GM19351 (cell line): ENCODE measurements around the gene LCN10.
"Not testable (repeated sequence)": the region's sequence is repeated elsewhere in the genome, so short reads cannot be mapped to it uniquely, and the experiment has no call there.

Source experiments
- ATAC-seq: cut with Tn5 transposase; IDR thresholded peaks from one replicate; pipeline ENCODE4 v1.9.1; 2021; ENCODE audit warnings: mild to moderate bottlenecking, moderate library complexity; ENCODE audit not compliant: unreplicated experiment

Gene LCN10

DNA sequence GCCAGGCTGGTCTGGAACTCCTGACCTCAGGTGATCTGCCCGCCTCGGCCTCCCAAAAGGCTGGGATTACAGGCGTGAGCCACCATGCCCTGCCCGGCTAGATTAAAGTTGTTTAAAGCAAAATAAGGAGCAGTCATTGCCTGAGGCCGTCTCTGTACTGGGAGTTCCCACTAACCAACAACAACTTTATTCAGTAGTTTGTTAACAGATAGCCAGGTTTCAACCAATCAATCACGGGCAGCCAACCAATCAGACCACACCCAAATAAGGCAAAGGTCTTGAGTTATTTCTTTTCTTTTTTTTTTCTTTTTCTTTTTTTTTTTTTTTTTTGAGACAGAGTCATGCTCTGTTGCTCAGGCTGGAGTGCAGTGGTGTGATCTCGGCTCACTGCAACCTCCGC lies 38.0 kb downstream of the LCN10 start:
- ATAC-seq, result not testable (repeated sequence)

DNA sequence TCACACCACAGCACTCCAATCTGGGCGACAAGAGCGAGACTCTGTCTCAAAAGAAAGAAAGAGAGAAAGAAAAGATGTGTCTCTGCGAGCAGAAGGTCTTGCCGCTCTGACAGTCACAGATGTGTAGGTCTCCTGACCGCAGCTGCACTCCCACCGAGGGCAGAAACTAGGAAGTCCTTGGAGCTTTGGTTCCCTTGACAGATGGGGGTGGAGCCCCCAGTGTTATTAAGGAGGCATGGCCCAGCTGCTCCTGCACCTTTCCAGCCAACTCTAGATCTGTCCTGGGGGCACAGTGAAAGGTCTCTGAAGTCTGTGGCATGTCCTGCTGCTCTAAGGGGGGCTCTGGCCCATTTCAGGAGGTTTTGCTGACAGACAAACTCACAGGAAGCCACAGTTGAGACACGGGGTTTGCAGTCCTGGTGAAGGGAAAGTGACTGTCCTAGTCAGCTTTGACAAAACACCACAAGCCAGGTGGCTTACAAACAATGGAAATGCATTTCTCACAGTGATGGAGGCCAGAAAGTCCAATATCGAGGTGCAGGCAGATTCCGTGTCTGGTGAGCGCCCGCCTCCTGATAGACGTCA lies 39.4 kb downstream of the LCN10 start:
- no peak for ATAC-seq

DNA sequence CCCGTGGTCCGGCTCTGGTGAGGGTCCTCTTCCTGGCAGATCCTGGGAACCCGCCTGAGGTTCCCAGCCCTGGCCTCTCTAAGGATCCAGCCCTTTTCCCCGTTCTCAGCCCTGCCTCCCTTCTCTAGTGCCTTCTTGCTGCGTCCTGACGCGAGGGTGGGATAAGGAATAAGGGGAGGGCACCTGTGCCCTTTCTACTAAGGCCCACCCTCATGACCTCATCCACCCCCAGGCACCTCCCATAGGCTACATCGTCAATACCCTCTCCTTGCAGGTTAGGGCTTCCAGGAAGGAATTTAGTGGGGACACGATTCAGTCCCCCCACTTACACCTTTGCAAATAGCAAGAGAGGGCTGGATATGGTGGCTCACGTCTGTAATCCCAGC lies 41.1 kb downstream of the LCN10 start:
- peak; percentile 19 for ATAC-seq

DNA sequence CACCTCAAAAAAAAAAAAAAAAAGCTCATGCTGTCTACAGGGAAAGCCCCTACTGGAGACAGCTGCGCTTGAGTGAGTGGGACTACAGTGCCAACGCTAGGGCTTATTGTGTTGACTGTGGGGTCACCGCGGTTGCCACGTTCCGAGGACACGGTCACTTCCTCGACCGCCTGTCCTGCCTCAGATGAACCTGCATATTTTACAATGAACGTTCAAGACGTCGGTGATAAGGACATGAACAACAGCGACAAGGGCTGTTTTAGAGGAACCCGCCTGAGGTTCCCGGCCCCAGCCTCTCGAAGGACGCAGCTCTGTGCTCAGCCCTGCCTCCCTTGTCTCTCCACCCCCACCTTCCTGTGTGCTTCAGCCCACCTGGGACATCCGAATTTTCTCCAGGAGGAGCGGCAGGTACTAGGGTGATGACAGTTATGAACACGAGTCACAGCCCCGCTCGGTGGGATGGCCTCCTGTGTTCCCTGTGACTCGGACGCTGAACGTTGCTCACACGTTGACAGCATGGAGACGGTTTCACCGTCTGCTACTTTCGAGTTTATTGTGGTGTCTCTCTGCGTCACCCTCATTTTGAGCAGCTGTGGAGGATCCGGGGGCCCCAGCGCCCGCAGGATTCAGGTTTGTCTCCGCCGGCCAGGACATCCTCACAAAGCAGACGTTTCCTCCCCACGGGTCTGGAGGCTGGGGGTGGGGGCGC lies 41.6 kb downstream of the LCN10 start:
- peak; percentile 87 for ATAC-seq

DNA sequence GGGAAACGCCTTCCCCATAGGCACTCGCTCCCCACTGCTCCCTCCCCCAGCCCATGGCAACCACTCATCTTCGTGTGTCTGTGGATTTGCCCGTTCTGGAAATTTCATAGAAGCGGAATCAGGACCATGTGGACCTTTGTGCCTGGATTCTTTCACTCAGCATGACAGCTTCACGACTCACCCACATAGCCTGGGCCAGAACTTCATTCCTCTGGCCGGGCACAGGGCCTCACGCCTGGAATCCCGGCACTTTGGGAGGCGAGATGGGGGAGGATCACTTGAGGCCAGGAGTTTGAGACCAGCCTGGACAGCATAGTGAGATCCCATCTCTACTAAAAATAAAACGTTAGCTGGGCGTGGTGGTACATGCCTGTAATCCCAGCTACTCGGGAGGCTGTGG lies 42.4 kb downstream of the LCN10 start:
- ATAC-seq, result no peak

DNA sequence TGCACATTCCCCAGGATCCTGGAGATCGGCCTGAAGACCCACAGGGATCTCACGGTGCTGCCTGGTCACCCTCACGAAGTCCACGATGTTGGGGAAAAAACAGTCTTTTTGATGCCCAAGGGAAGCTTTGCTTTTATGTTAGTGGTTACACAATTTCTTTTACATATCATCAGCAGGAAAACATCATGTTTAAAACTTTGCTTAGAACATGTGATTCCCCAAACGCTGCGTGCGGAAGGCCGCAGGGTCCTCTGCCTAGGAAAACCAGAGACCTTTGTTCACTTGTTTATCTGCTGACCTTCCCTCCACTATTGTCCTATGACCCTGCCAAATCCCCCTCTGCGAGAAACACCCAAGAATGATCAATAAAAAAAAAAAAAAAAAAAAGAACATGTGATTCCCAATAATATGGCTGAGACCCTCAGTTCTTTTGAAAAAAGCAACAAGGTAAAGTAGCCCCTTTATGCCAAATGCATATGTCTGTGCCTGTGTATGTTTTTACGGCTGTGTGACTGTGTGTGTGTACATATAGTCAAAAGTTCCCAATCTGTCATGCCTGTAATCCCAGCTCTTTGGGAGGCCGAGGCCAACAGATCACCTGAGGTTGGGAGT lies 44.0 kb downstream of the LCN10 start:
- ATAC-seq, result no peak

DNA sequence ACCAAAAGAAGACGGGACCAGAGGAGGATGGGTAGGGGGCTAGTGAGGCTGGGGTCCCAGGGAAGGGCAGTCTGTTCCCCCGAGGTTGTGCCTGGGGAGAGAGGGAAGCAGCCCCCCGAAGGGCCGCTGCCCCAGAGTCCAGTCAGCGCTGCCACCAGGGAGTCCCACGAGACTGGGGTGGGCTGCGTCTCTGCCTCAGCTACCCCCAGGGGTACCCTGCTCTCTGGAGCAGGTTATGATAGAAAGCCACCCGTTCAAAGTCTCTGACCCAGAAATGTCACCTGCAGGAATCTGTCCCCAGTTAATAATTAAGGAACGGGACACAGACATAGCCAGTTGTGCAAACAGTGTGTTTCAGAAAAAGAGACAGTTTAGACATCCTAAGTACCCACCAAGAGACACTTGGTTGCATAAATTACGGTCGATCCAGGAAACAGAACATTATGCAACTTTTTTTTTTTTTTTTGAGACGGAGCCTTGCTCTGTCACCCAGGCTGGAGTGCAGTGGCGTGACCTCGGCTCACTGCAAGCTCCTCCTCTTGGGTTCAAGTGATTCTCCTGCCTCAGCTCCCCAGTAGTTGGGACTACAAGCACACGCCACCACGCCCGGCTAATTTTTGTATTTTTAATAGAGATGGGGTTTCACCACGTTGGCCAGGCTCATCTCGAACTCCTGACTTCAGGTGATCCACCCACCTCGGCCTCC lies 44.8 kb downstream of the LCN10 start:
- ATAC-seq, result no peak

DNA sequence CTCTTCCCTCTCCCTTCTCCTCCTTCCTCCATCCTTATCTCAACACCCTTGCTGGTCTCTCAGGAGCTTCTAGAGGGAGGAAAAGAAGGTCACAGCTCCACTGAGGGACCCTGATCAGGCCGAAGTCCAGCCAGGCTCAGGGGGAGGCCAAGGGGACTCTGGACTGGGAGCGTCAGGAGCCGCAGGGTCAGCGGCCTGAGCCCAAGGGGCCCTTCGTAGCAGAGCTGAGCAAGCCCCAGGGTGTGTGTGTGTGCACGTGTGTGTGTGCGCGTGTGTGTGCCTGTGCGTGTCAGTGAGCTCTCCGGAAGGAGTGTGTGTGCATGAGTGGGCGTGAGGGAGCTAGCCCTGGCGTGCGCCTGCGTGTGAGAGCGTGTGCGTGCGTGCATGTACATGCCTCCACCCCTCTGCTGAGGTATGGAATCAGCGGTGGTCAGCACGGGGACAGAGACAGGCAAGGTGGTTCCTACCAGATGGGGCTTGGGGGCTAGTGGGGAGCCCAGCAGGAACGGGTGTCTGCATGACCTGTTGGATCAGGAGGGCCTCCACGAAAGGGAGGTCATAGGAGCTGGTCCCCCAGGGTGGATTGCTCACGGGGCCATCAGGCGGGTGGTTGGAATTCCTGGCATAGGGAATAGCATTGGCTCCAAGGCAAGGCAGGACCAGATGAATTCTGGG lies 45.5 kb downstream of the LCN10 start:
- no peak for ATAC-seq

DNA sequence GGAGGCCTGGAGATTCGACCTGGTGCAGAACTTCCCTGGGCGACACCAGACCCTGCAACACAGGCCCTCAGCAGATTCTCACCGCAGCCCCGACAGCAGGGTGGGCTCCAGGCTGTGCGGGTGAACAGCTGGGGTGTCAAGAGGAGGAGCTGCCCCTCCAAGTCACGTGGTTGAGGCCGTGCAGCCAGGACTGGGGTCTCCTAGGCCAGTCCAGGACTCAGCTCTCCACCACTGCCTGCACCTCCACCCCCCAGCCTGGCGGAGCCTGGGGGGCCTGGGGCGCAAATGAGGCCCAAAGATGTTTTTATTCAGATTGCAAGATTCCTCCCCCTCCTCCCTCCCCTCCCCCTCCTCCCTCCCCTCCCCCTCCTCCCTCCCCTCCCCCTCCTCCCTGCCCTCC lies 46.2 kb downstream of the LCN10 start:
- no peak for ATAC-seq

DNA sequence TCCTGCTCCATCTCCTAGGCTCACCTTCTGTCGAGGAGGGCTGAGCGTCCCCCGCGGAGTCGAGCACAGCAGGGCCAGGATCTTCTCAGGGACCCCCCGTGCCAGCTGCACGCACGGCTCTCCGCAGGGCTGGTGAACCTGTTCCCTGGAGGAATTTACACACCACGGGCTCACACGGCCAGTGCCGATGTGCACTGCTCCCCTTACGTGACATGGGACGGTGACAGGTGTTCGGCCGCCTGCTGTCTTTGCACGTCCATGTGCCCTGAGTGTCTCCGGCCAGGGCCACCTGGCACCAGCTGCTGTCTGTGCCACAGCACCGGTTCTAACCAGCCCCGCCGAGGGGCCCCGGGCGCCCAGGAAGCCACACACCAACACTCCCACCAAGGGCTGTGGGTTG lies 46.8 kb downstream of the LCN10 start:
- ATAC-seq, result no peak

DNA sequence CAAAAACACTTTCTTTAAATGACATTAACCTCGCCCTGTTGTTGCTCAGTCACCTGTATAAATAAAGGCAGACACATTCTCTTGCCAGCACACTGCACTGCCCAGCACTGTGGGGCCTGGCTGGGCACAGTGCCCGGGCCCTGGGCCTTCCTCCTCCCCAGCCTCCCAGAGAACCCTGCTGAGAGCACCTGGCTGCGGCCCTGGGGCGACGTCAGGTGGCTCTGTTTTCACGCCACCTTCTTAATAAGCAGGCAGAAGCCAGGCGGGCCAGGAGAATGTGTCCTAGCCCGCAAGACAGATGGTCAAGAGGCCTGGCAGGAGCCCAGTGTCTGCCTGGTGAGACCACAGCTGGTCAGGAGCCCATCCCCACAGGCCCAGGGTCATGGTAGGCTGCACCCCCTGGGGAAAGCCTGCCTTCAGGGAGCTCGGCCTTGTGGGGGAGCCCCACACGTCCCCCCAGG lies 47.3 kb downstream of the LCN10 start:
- ATAC-seq, result no peak

DNA sequence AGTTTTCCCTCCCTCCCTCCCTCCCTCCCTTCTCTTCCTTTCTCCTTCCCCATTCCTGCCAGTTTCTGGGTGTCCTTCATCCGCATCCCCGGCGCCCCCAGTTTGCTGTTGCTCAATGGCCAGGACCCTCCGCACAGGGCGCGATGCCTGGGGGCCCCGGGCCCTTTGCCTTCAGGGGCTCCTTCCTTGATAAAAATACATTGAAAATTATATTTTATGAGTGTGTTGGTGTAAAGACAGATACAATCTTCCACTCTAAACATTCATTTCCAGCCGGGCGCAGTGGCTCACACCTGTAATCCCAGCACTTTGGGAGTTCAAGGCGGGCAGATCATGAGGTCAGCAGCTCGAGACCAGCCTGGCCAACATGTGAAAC lies 47.9 kb downstream of the LCN10 start:
- ATAC-seq, result no peak

DNA sequence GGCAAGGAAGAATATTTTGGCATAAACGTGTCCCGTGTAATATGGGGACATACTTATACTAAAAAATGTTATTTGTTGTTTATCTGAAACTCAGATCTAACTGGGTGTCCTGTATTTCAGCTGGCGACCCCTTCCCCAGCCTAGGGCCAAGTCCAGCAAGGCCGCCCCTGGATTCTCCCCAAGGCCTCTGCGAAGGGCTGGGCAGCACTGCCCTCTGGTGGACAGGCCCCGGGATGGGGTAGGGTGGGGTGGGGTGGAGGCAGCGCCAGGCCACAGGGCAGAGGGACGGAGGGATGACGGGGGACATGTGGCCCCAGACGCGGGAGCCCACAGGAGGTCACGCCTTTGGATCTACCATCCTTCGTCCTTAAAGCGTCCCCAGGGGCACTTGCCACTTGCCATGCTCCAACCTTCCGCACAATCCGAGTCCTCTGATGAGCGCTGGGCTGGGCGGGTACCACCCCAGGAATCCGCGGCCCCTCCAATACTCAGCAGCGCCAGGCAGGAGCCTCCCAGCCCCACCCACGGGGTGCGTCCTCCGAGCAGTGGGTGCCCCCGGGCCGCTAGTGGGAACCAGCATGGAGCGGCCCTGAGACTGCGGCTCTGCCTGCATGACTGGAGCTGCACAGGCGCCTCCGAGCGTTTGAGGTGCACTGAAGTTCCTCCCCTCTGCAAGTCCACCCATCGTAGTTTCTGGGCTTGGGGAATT lies 48.4 kb downstream of the LCN10 start:
- ATAC-seq, result no peak

DNA sequence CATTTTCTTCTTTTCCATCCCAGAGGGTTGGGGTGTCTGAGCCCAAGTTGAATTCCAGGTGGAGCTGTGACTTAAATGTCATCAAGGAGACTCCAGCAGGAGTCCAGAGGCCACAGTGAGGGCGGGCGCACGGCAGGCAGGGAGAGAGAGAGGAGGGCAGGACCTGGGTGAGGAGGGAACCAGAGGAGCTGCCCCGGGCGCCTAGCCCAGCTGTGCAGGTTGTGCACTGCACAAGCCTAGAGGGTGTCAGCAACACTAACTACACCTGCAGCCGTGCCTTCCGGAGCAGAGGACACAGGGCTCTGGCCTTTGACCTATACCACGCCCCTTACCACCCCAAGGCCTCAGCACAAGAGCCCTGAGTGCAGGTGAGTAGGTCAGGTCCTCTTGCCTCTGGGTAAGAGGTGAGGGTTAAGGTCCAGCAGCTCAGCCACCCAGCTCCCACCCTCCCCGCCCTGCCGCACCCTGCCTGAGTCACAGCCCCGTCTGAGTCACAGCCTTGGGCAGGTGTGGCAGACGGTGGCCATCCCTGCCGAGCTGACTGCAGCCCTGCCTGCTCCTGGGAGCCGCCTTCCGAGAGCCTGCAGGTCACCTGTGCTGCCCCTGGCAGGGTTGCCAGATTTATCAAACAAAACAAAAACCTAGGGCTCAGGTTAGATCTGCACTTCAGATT lies 49.1 kb downstream of the LCN10 start:
- ATAC-seq, result no peak

DNA sequence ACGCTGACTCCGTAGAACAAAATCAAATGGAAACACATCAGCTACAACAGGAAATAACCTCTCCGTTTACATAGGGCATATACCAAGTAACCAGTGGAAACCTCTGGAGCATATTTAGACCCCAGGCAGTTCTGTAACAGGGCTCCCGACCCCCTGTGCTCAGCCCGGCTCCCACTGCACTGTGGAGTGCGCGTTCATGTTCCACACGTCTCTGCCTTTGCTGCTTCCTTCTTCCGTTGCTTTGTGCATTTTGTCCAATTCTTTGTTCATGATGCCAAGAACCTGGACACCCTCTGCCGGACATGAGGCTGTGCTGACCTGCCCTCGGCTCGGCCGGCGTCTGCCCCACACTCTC lies 49.6 kb downstream of the LCN10 start:
- no peak for ATAC-seq

DNA sequence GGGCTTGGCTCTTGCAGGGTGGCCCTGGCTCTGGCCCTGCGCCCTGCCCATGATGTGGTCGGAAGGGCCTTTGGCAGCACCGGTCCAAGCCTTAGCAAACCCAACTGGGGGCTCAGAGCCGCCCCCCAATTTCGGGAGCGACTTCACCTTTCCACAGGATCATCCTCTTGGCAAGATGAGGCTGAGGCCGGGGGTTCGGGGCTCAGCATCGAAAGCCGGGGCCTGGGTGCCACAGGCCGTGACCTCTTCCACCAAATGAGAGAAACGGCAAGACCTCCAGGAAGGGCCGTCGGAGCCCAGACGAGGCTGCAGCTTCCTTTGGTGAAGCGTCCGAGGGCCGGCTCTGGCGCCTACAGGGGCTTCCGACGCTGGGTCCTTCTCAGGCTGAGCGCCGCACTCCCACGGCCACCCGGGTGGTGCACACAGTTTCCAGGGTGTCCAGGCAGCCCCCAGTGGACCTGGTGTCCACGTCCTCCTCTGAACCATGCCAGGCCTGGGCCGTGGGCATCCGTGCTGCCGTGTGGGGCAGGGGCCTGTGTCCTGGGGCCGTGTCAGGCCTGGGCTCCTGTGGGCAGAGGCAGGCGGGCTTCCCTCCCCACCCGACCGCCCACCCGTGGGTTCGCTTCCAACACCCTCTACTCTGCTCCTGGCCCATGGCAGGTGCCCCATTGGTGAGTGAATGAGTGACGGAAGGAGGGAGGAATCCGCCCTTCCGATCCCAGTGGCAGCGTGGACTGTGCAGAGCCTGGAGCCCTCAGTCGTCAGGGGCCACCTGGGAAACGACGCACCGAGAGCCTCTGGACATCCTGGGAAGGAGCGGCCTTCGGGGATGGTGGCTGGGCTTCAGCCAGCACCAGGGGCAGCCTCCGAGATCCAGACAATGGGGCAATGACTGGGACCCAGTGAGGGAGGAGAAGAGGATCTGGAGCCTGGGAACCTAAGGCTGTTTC lies 50.3 kb downstream of the LCN10 start:
- no peak for ATAC-seq

DNA sequence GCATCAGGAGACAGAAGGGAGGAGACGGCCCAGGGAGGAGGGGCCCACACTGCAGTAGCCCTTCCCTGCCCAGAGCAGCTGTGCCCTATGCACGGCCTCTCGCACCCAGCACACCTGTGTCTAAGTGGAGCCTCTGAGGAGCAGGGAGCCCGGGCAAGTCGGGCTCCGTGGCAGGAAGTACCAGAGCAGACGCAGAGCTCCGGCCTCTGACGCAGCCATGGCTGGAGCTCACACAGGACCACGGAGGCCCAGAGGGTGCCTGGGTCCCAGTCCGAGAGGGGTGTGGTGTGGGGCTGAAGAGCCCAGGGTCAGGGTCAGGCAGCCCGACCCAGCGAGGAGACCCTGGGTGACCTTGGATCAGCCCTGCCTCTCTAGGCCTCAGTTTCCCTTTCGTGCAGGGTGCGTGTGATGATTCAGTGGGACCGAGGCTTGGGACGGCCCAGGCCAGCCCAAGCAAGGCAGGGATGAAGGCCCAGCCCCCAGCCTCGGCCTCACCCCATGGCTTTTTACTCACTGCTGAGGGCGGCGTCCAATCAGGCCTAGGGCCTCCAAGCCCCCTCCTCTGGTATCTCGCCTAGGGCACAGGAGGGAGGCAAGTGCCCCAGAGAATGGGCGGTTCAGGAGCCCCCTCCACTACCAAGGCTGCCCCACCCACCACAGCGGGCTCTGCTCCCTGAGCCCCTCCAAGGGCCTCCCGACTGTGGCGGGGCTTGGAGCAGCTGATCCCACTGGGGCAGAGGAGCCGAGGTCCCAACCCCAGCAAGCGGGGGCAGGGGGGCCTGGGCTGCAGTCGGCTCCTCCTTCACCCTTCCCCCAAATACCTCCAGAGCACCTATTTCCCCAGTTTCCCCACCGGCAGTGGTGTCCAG lies 51.2 kb downstream of the LCN10 start:
- ATAC-seq, result no peak

DNA sequence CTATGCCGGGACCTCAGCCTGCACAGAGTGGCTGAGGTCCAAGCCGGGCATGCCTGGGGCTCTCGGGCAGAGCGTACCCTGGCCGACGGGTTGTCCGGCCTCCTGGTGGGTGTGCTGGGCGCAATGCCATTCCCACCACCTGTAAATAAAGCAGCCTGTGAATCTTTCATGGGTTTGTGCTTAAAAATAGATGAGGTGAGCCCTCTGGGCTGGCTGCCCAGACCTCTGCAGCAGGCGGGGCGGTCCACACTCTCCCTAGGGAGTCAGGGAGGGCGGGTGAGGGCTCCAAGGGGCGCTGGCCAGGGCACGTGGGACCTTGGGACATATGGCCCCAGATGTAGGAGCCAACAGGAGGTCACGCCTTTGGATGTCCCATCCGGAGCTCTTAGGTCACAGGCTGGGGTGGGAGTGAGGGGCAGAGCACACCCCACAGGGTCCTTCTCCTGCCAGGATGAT lies 51.9 kb downstream of the LCN10 start:
- ATAC-seq, result no peak
